Activated CD8-positive, alpha-beta T cell treated with anti-CD3 and anti-CD28 coated beads for 36 hours (primary cell): Measurements from ENCODE around the gene DEPP1. TPM values are rescaled to one million over a fixed set of nuclear protein-coding genes. Genes with fewer than 3 reads are reported as not detected.

ENCODE experiments used
- ATAC-seq: fragments of 200-7000 bp; cut with Tn5 transposase; one replicate; pipeline ENCODE4 v1.10.0; 2021; ENCODE audit warnings: mild to moderate bottlenecking, moderate library complexity
- CTCF ChIA-PET: fragments of 350-600 bp; sonication (Branson Sonifier 250); formaldehyde crosslinking; loops from one replicate; lab custom pipeline; 2021; ENCODE audit warnings: antibody characterized with exemption; lab: Charles Lee
- POLR2A ChIA-PET: fragments of 350-600 bp; sonication (Branson Sonifier 250); formaldehyde crosslinking; loops from one replicate; lab custom pipeline; 2021; ENCODE audit warnings: antibody characterized with exemption; lab: Charles Lee
- DNase-seq: peaks from one replicate; pipeline ENCODE4 v3.0.0-alpha.2; 2020
- H3K27ac Mint-ChIP-seq: one replicate; pipeline ENCODE4 v1.8.0; 2021; ENCODE audit warnings: mild to moderate bottlenecking, mixed read lengths
- H3K27me3 Mint-ChIP-seq: one replicate; pipeline ENCODE4 v1.8.0; 2021; ENCODE audit warnings: mixed read lengths
- H3K36me3 Mint-ChIP-seq: one replicate; pipeline ENCODE4 v1.8.0; 2021; ENCODE audit warnings: low read depth, mixed read lengths
- H3K4me1 Mint-ChIP-seq: one replicate; pipeline ENCODE4 v1.8.0; 2021; ENCODE audit warnings: low read depth, mixed read lengths
- H3K4me3 Mint-ChIP-seq: one replicate; pipeline ENCODE4 v1.8.0; 2021; ENCODE audit warnings: mild to moderate bottlenecking, moderate library complexity, mixed read lengths
- H3K9me3 Mint-ChIP-seq: one replicate; pipeline ENCODE4 v1.8.0; 2021; ENCODE audit warnings: mixed read lengths
- CTCF ChIP-seq: fragments of 200-600 bp; IDR thresholded peaks from one replicate; pipeline ENCODE4 v1.8.0; 2022; ENCODE audit warnings: antibody characterized with exemption, mild to moderate bottlenecking
- intact Hi-C: fragments of 100-400 bp; cut with micrococcal nuclease; formaldehyde crosslinking; loops from one replicate; pipeline ENCODE4 v1.10.0; 2022
- total RNA-seq, 2 experiments: library from RNA; stranded (reverse); gene quantifications; one replicate each; pipeline ENCODE4 v1.2.3, GENCODE V29; 2021

The DEPP1 gene
- total RNA-seq, 2 experiments from 2014 or later = 0.16 to 0.27 TPM

DNA sequence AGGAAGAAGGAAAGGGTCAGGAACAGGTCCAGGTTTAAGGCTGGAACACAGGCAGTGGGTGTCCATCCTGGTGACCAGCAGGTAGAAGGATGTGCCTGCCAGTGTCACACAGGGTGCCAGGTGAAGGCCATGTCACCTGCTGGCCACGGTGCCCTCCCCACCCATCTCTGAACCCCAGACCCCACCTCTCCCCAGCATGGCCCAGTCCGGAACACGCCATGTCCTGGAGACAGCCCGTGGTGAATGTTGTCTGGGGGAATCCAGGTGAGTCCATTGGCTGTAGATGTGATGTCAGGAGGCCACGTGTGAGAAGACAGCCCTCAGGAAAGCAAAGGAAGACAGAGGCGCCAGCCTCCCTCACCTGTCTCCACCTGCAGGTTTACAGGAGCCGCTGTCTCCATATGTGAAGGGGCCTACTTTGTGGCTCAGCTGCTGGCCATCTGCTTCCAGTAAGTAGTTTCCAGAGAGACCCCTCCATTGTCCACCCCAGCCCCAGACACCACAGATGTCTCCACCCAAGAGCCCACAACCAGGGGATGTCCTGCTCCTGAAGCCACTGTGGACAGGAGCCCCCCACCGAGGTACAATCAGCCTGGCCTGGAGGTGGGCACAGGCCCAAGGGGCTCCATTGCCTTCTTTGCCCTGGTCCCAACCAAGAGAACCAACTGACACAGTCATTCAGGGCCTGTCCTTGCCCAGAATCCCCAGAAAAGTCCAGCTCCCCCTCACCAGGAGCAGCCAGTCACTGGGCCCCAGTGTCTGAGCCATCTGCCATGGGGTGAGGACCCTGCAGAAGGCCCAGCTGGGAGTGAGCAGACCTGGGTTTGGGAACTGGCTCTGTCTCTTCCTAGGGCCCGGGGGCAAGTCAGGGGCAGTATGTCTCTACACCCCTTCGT is 46.7 kb downstream of the DEPP1 start:
- Mint-ChIP-seq H3K4me3 (no peak overlapping the region), H3K27ac (no peak overlapping the region)
- intact Hi-C loops = loop anchor here (2.0 kb wide), 1 partner anchor 43 kb away; no protein-coding TSS in a partner anchor

DNA sequence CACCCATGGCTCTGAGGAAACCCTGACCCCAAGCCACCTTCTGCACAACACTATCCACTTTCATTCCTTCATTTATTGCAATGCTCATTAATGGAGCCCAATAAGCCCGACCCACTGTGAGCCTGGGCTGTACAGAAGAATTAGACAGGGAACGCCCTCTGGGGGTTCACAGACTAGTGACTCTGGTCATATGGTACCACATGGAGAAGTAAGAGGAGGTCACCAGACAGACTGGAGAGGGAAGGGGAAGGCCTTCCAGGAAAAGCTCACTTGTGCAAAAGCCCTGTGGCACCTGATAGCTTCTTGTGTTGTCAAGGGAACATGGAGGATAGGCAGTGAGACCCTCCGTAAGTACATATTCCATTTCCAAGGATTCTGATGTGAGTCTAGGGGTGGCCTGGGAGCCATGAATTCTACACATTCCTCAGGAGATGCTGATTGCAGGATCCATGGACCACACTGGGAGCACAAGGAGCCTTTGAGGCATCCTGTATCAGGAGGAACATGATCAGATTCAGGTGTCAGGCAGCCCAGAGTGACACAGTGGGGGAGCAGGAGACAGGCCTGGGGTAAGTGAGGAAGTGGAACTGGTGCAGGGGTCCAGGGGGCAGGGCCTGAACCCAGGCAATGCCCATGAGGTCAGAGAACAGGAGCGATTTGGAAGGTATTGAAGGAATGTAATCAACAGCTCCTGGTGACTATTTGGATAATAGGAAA is 47.5 kb downstream of the DEPP1 start:
- ATAC-seq (no peak), DNase-seq (no peak)
- peaks cover 5% of the 10 kb centered on the region for H3K4me1 Mint-ChIP-seq
- H3K4me3 Mint-ChIP-seq = no peak overlapping the region
- ChIA-PET CTCF (interaction anchor here (0.7 to 3.2 kb wide), 4 partner anchors 10 to 45 kb away, joined by 3 to 25 read pairs (median 8); no protein-coding TSS in a partner anchor), POLR2A (no interaction called here)
- intact Hi-C loops = no loop called here
- H3K9me3 Mint-ChIP-seq = no peaks in the 10 kb centered on the region
- H3K27me3 Mint-ChIP-seq = no peaks in the 10 kb centered on the region
- H3K27ac Mint-ChIP-seq = no peak overlapping the region
- TF ChIP-seq CTCF = no peak
- no peaks in the 10 kb centered on the region for H3K36me3 Mint-ChIP-seq

More for the DNA sequence above, 46.7 kb downstream of the DEPP1 start:
- H3K9me3 Mint-ChIP-seq = no peaks in the 10 kb centered on the region
- H3K27me3 Mint-ChIP-seq = no peaks in the 10 kb centered on the region
- ChIA-PET CTCF (interaction anchor here (0.7 to 3.2 kb wide), 24 partner anchors 10 to 247 kb away, joined by 3 to 25 read pairs (median 8); partner anchors contain the start of gene DEPP1), POLR2A (no interaction called here)
- TF ChIP-seq CTCF = no peak
- no peak for ATAC-seq
- DNase-seq = no peak
- H3K36me3 Mint-ChIP-seq = no peaks in the 10 kb centered on the region
- H3K4me1 Mint-ChIP-seq = peaks cover 6% of the 10 kb centered on the region

DNA sequence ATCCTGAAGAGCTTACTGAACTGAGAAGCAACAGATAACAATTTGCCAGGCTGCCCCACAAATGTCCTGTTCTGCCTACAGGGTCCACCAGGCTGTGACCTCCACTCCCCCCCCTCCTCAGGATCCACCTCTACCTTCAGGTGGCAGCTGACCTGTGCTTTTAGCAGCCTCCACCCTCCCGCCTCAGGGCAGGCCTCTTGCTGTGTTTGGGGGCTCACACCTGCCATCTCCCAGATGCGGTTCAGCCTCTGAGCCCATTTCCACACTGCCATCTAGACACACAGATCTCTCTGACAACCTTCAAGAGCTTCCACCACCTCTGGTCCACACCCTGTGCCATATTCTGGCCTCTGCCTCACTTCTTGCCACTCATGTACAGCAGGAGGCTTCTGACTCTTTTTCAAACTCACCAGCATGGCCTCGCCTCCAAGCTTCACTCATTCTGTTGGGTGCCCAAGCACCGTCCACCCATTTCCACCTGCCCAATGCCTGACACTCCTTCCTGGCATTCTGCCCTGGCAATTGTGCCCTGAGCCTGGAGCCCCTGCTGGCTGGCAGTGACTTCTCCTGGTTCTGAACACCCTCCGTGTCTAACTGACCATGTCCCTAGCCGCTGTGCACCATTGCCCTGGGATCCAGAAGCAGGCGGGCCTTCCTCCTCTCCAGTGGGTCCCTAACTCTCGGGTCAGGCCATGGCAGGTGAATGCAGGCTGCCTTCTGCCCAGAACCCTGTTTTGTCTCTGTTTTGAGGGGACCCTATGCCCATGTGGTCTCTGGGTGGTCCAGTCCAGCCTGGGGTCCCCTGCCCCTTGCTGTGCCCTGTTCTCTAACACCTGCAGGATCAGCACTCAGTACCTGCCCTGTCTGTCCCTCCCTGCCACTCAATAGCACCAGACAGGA is 49.0 kb downstream of the DEPP1 start:
- DNase-seq (no peak), ATAC-seq (no peak)
- intact Hi-C loops = no loop called here
- H3K9me3 Mint-ChIP-seq = no peaks in the 10 kb centered on the region
- CTCF ChIA-PET = interaction anchor here (1.1 to 1.6 kb wide), 2 partner anchors 10 to 36 kb away, joined by 4 to 5 read pairs; no protein-coding TSS in a partner anchor
- no peak for TF ChIP-seq CTCF
- H3K27ac Mint-ChIP-seq = no peak overlapping the region
- H3K27me3 Mint-ChIP-seq = no peaks in the 10 kb centered on the region
- H3K36me3 Mint-ChIP-seq = no peaks in the 10 kb centered on the region
- POLR2A ChIA-PET = no interaction called here
- H3K4me1 Mint-ChIP-seq = no peaks in the 10 kb centered on the region
- no peak overlapping the region for H3K4me3 Mint-ChIP-seq

DNA sequence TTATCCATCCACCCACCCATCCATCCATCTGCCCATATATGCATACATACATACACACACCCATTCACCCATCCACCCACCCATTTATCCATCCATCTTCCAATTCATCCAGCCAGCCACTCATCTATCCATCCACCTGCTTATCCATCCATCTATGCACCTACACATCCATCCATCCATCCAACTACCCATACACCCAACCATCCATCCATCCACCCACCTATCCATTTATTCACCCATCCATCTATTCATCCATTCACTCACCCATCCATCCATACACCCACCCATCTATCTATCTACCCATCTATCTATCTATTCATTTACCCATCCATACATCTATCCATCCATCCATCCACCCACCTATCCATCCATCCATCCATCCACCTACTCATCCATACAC is 50.1 kb downstream of the DEPP1 start:
- Mint-ChIP-seq H3K27me3 (no peaks in the 10 kb centered on the region), H3K4me3 (no peak overlapping the region), H3K9me3 (no peaks in the 10 kb centered on the region), H3K27ac (no peak overlapping the region), H3K4me1 (no peaks in the 10 kb centered on the region), H3K36me3 (no peaks in the 10 kb centered on the region)
- intact Hi-C loops = no loop called here
- DNase-seq = no peak
- no peak for TF ChIP-seq CTCF
- ChIA-PET POLR2A (no interaction called here), CTCF (interaction anchor here (0.6 to 1.1 kb wide), 2 partner anchors 9 to 45 kb away, joined by 3 to 5 read pairs; no protein-coding TSS in a partner anchor)
- ATAC-seq = no peak
